ENCODE results near the gene NNT. TPM values are rescaled to one million over a fixed set of nuclear protein-coding genes. Genes with fewer than 3 reads are reported as not detected.

Gene NNT
- total RNA-seq, 1 donor from 2014 or later, result 56.3 TPM

DNA sequence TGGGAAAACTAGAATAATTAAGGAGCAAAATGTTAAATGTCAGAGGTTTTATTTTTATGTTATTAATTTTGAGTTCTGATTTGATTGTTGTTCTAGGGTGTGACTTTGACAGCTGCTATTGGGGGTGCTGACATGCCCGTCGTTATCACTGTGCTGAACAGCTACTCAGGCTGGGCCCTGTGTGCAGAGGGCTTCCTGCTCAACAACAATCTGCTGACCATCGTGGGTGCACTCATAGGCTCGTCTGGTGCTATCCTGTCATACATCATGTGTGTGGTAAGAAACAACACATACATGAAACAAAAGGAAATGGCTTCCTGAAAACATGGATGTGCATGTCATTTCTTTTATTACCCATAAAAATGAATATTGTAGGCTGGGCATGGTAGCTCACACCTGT is 56.1 kb downstream of the NNT start:
- H3K27ac ChIP-seq, result no peak overlapping the region
- Mint-ChIP-seq H3K27ac (no peak overlapping the region), H3K4me1 (no peaks in the 10 kb centered on the region), H3K36me3 (peaks cover 16% of the 10 kb centered on the region), H3K9me3 (no peaks in the 10 kb centered on the region), H3K27me3 (ENCODE audit: insufficient read depth, low read depth) (no peaks in the 10 kb centered on the region), H3K4me3 (no peak overlapping the region)
- H3K4me3 ChIP-seq, result no peak overlapping the region
- no peaks in the 10 kb centered on the region for H3K36me3 ChIP-seq
- no peaks in the 10 kb centered on the region for H3F3A ChIP-seq (ENCODE audit: low read depth)
- H2AFZ ChIP-seq (replicated peaks), result no peak overlapping the region
- no peaks in the 10 kb centered on the region for H3K79me2 ChIP-seq (ENCODE audit: low read depth)
- no peaks in the 10 kb centered on the region for H3K9me3 ChIP-seq (ENCODE audit: low read depth)
- TF ChIP-seq, protein P1, sequence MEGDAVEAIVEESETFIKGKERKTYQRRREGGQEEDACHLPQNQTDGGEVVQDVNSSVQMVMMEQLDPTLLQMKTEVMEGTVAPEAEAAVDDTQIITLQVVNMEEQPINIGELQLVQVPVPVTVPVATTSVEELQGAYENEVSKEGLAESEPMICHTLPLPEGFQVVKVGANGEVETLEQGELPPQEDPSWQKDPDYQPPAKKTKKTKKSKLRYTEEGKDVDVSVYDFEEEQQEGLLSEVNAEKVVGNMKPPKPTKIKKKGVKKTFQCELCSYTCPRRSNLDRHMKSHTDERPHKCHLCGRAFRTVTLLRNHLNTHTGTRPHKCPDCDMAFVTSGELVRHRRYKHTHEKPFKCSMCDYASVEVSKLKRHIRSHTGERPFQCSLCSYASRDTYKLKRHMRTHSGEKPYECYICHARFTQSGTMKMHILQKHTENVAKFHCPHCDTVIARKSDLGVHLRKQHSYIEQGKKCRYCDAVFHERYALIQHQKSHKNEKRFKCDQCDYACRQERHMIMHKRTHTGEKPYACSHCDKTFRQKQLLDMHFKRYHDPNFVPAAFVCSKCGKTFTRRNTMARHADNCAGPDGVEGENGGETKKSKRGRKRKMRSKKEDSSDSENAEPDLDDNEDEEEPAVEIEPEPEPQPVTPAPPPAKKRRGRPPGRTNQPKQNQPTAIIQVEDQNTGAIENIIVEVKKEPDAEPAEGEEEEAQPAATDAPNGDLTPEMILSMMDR (IDR thresholded peaks at IDR 0.05), result no peak
- TF ChIP-seq EZH2phosphoT487 (IDR thresholded peaks at IDR 0.05) (no peak), EZH2 (IDR thresholded peaks at IDR 0.05) (no peak)
- no peak overlapping the region for H3K9ac ChIP-seq
- no peak for DNase-seq (ENCODE audit: low spot score)
- H4K20me1 ChIP-seq (ENCODE audit: low read depth), result no peaks in the 10 kb centered on the region
- no peaks in the 10 kb centered on the region for H3K27me3 ChIP-seq
- H3K4me1 ChIP-seq, result no peaks in the 10 kb centered on the region
- H3K4me2 ChIP-seq, result no peak overlapping the region

DNA sequence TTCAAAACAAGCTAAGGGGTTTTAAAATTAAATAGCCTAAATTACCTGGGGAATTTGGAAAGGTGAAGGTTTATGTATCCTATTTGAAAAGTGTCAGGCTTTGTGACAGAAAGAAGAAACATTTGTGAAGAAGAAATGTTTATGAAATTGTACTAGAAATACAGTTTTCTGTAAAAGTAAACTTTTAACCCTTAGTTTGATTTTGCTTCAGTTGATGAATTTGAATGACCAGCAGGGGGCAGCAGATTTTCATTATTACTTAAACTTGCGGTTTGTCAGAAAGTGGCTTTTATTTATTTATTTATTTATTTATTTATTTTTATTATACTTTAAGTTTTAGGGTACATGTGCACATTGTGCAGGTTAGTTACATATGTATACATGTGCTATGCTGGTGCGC is 58.1 kb downstream of the NNT start:
- Histone ChIP-seq H3K9ac (no peak overlapping the region), H3K27ac (no peak overlapping the region), H3K79me2 (ENCODE audit: low read depth) (no peaks in the 10 kb centered on the region), H3K4me2 (no peak overlapping the region), H2AFZ (replicated peaks) (no peak overlapping the region), H3K9me3 (ENCODE audit: low read depth) (no peaks in the 10 kb centered on the region), H3K4me3 (no peak overlapping the region), H4K20me1 (ENCODE audit: low read depth) (no peaks in the 10 kb centered on the region), H3F3A (ENCODE audit: low read depth) (no peaks in the 10 kb centered on the region), H3K27me3 (no peaks in the 10 kb centered on the region), H3K36me3 (no peaks in the 10 kb centered on the region), H3K4me1 (no peaks in the 10 kb centered on the region)
- no peak overlapping the region for H3K27ac Mint-ChIP-seq
- no peak overlapping the region for H3K4me3 Mint-ChIP-seq
- H3K36me3 Mint-ChIP-seq, result peaks cover 16% of the 10 kb centered on the region
- DNase-seq (ENCODE audit: low spot score), result peak; percentile 65
- no peaks in the 10 kb centered on the region for H3K27me3 Mint-ChIP-seq (ENCODE audit: insufficient read depth, low read depth)
- H3K4me1 Mint-ChIP-seq, result no peaks in the 10 kb centered on the region
- no peak for TF ChIP-seq EZH2phosphoT487 (IDR thresholded peaks at IDR 0.05)
- TF ChIP-seq, protein P1 (IDR thresholded peaks at IDR 0.05), result peak; percentile 68
- TF ChIP-seq EZH2 (IDR thresholded peaks at IDR 0.05), result no peak
- peaks cover 3% of the 10 kb centered on the region for H3K9me3 Mint-ChIP-seq

DNA sequence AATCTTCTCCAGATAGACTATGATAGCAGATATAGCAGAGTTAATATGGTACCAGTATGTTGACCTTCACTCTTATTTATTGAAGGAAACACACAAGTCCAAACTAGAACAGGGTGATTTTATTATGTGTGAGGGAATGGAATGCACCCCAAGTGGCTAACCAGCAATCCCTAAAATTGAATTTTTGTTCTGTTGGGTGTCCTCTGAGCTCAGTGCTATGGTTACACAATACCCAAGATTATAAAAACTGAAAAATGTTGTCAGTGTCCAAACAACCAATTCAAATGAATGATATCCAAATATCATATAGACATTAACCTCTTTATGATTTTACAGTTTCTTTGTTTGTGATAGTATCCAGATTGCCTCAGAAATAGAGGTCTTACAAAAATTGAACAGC is 60.9 kb downstream of the NNT start:
- Mint-ChIP-seq H3K36me3 (peaks cover 17% of the 10 kb centered on the region), H3K4me3 (no peak overlapping the region), H3K27me3 (ENCODE audit: insufficient read depth, low read depth) (peaks cover 2% of the 10 kb centered on the region), H3K9me3 (peaks cover 7% of the 10 kb centered on the region), H3K4me1 (no peaks in the 10 kb centered on the region), H3K27ac (no peak overlapping the region)
- no peak for DNase-seq (ENCODE audit: low spot score)
- no peaks in the 10 kb centered on the region for H3K4me1 ChIP-seq
- no peak overlapping the region for H3K27ac ChIP-seq
- H3K4me3 ChIP-seq, result no peak overlapping the region
- no peaks in the 10 kb centered on the region for H3K27me3 ChIP-seq
- H3F3A ChIP-seq (ENCODE audit: low read depth), result no peaks in the 10 kb centered on the region
- no peak overlapping the region for H2AFZ ChIP-seq (replicated peaks)
- H3K79me2 ChIP-seq (ENCODE audit: low read depth), result no peaks in the 10 kb centered on the region
- H3K9ac ChIP-seq, result no peak overlapping the region
- no peak for TF ChIP-seq EZH2 (IDR thresholded peaks at IDR 0.05)
- no peak for TF ChIP-seq EZH2phosphoT487 (IDR thresholded peaks at IDR 0.05)
- TF ChIP-seq, protein P1 (IDR thresholded peaks at IDR 0.05), result no peak
- no peaks in the 10 kb centered on the region for H4K20me1 ChIP-seq (ENCODE audit: low read depth)
- no peaks in the 10 kb centered on the region for H3K9me3 ChIP-seq (ENCODE audit: low read depth)
- H3K4me2 ChIP-seq, result no peak overlapping the region
- no peaks in the 10 kb centered on the region for H3K36me3 ChIP-seq

Measured in neural progenitor cell (in vitro differentiated cells).